ENCODE data around the gene JUND.

DNA sequence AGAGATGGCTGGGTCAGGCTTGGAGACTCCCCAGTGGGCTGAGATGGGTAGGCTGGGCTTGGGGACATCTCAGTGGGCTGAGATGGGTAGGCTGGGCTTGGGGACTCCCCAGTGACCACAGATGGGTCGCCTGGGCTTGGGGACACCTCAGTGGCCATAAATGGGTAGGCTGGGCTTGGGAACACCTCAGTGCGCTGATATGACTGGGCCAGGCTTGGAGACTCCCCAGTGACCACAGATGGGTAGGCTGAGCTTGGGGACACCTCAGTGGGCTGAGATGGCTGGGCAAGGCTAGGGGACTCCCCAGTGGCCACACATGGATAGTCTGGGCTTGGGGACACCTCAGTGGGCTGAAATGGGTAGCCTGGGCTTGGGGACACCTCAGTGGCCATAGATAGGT lies 19.9 kb downstream of the JUND start:
- TF ChIP-seq POLR2A (IDR thresholded peaks at IDR 0.05) (no peak), CTCF (IDR thresholded peaks at IDR 0.05 in 8 of 11, conservative IDR thresholded peaks at IDR 0.05 in 3 of 11) (no peak)
